ENCODE results near the gene ETV1.

The ETV1 gene

DNA sequence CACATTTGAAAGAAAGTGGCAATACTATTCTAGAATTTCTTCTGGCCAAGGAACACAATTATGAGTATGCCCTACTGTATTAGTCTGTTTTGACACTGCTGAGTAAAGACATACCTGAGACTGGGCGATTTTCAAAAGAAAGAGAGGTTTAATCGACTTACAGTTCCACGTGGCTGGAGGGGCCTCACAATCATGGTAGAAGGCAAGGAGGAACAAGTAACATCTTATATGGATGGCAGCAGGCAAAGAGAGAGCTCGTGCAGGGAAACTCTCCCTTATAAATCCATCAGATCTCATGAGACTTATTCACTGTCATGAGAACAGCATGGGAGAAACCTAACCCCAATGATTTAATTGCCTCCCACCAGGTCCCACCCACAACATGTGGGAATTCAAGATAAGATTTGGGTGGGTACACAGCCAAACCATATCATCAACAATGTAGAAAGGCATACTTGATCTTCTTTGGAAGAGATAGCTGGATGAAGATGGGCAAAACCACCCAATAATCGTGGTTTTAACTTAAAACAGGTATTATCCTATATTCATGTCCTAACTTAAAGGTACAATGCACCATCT lies 113.9 kb downstream of the ETV1 start:
- DNase-seq: no peak

DNA sequence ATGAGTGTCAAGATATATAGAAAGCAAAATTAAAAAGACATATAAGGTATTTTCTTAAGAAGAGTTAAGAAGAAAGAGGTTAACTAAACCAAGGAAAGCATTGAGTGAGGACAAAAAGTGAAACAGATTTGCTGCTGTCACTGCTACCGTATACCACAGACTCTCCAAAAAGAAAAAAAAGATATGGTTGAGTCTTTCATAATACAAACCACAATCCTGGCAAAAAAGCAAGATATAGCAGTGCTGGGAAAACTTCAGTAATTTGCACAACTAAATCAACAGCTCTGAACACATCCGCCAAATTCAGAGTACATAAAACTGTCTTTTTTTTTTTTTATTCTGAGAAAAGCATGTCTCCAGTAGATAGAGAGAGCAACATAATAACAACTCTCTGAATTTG lies 114.7 kb downstream of the ETV1 start:
- DNase-seq: no peak

DNA sequence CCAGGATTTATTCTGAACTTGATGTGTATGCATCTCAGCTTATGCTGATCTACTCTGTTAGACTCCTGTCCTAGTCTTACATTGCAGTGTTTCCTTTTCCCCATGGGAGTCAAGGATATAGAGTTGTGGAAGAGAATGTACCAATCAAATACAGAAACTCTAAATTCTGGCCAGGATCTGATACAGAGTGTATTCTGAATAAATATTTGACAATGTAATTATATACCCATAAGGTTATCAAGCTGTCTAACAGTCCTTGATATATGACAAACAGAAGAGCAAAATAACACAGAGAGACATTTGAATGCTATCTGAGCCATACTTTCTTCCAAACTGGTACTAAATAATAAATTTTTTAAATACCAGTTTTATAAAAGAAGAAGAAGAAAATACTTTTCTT lies 116.8 kb downstream of the ETV1 start:
- DNase-seq: peak; percentile 12

DNA sequence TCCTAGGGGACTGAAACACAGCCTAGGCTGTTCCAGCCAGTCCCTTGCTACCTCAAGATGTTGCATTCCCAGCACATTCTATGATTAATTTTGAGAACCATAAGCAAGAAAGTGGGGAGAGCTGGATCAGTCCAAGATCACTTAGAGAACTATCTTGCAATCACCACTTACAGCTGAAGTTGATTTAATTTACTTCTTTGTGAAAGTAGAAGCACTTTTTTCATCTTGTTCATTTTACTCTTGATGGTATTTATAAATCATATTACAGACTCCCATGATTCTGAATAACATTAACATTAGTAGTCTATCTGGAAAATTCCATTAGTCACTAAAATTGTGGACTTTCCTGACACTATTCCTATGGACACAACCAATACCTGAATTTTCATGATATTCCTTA lies 118.5 kb downstream of the ETV1 start:
- no peak for DNase-seq

DNA sequence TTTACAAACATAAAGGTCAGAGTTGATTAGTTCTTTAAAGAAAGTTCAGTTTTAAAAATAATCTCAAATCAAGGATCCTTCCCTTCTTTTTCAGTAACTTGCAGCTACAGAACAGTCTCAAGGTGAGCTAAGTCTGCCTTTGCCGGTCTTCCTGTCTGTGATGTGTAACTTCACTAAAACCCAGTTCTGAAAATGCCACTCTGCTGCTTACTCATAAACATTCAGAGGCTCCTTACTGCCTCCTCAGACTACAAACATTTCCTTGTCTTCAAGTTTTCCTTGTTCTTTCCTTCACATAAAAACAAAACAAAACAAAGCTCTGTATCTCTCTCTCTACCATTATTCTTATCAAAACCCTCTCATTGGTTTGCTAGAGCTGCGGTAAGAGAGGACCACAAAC lies 128.7 kb downstream of the ETV1 start:
- no peak for DNase-seq

DNA sequence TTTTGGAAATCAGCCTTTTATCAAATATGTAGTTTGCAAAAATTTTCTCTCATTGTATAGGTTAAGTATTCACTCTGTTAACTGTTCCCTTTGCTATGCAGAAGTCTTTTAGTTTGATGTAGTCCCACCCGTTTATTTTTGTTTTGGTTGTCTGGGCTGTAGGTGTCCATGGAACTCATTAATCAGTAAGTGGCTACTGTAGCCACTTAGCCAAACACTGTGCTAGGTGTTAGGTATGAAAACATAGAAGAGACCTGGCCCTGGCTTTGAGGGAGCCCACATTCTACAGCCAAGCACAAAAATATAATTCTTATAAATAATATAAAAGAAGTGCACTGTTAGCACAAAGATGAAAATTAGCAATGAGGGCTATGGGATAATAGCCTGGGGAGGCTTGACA lies 133.5 kb downstream of the ETV1 start:
- no peak for DNase-seq

DNA sequence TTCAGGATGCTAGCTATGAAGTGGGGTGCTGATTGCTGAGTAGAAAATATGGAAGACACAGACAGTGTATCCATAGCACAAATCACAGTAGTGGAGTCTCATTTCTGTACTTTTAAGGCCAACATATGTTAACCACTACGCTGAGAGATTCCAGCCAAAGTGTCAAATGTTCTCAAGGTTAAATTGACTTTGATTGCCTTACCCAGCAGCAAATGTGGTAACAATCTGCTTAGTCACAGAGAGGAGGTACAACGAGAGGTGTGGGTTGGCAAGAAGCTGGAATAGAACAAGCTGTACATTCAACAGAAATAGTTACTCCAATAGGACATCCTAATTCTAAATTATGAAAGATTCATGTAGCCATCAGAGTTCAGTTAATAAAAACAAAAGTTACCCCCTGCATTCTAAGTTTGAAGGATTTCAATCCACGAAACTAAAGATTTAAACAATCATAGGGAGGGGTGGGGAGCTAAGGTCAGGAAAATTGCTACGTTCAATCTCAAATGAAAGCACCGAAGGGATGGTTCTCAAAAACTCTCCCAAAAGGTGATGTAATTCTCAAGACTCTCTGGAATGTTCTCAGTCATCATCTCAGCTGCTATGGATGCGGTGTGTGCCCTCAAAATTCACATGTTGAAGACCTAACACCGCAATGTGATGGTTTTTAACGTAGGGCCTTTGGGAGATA lies 137.0 kb downstream of the ETV1 start:
- DNase-seq: no peak

DNA sequence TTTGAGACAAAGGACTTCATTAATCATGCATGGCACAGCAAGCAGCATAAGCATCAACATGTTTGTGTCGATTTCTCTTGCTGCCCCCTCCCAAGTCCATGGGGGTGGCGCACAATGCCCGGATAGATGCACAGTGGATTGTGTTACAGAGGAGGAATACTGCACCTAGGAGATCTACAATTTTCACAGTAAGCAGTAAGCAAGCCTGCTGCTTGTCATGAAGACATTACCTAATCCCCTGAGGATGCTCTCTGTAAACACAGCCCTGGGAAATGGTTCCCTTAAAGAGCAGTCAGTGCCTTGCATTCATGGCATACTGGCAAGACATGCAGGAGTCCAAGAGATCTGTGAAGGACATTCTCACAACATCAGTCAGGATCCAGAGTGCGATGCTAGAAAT lies 137.7 kb downstream of the ETV1 start:
- no peak for DNase-seq

DNA sequence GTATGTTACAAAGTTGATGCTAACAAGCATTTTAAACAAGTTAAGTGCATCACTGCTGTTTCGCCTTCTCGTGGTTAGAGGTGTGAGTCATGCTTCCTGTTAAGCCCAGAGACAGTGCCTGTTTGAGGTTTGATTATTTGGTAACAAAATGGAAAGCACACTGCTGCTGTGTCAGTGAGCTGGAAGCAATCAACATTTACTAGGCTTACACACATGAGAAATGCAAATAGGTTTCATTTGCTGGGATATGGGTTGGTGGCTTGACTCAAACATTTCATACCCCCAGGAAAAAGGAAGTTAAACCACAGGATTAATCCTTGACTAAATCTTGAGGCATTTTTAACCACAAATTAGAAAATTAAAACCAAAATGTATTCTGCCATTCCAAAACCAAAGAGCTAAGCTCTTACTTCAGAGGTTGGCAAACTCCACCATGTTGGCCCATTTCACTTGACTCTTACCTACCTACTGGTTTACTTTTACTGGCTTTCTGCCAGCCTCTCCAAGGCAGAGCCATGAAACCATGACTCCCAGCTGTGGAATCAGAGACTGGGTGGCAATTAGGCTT lies 139.2 kb downstream of the ETV1 start:
- DNase-seq: peak; percentile 59

DNA sequence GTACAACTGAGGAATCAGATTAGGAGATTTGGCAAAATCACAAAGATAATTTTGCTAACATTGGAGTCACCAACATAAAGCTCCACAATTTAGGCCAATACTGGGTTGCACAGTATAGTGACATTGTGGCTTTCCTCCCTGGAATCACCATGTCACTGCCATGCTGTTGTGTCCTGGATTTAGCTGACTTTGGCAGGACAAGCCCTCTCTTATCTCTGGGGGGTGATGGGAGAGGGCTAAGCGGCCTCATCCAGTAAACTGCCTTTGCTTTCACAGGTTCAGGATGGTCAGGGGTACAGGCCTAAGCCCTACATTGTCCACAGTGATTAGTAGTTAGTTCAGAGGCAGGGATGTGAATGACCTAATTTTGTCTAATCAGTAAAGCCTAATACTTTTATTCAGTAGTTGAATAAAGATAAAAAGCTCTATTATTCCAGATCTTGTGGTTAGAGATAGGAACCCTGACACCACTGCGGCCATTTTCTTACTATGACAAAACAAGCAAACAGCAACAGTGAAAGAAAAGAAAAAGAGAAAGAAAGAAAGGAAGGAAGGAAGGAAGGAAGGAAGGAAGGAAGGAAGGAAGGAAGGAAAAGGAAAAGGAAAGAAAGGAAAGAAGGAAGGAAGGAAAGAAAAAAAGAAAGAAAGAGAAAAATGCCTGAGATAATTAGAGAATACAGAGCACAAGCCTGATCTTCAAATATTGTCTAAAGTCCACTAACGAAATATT lies 140.1 kb downstream of the ETV1 start:
- DNase-seq: no peak

DNA sequence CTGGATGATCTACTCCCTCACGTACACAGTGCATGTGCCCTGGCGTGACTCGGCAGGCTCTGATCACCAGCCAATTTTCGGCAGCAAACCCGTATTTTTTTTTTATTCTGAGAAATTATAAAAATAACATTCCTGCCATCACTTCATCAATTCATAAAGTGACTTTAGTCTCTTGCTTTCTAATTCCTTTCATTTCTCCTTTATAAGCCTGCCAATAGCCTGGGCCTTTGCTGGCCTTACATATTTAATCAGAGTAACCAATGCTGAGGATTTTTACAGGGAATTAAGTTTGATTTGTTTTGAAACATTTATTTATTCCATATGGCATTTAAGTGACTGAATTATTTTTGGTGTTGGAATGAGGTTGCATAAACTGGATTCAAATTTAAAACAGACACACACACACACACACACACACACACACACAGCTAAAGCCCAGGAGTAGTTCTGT lies 140.8 kb downstream of the ETV1 start:
- no peak for DNase-seq

DNA sequence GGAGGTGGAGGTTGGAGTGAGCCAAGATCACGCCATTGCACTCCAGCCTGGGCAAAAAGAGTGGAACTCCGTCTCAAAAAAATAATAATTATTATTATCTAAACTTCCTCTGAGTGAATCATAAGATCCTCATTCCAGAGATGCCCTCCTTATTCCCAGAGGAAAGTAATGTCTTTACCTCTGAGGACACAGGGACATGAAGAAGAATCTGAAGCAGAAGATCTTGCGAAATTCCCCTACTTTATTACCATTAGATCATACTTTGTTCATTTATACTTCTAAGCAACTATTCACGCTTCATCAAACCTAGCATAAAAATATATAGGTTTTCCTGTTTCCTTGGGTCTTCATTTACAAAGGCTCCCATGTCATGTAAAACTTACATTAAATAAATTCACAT lies 143.1 kb downstream of the ETV1 start:
- no peak for DNase-seq

DNA sequence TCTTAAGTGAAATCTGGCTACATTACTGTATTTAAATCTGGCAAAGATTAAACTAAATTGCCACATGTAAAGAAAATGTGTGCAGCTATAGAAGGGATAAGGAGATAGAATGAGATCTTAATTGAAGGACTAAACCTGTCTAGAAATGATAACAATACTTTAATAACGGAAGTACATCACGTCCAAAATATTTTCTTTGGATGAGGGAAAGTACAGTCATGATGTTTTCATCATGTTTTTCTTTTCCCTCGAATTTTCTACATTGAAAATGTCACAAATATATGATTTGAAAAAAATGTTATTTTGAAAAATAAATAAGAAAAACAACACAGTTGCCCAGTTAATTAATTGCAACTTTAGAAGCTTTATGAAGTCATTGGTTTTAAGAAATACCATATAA lies 143.9 kb downstream of the ETV1 start:
- no peak for DNase-seq

DNA sequence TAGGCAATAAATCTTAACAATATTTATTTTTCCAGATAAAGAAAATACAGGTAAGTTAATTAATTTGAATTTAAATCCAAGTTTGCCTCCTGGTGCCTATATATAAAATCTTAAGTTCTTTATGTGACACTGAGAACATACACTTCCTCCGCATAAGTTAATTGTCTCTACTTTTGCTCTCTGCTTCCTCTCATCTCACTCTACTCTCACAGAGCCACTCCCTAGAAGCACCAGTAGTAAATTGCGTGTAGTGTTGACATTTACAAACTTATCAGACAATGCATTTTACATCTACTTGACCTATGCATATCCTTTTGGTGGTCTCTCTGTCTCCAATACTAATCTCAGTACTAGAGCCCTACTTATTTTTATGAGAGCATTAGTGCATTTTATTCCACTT lies 144.5 kb downstream of the ETV1 start:
- DNase-seq: no peak

DNA sequence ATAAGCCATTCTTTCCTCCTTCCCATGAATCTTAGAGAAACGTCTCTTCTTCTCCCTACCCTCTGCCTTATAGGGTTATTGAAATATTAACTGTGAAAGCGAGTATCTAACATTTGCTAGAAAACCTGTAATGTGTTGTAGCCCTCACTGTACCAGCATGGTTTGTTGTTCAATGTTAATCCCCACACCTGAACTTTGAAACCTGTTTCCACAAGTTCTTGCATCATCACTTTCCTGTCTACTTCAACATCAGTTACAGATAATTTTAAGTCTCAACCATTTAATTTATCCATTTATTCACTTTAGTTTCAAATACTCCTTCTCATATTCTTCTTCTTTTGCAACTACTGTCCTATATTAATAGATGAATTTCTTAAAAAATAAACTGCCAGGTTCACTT lies 148.2 kb downstream of the ETV1 start:
- no peak for DNase-seq
